Liver (tissue), 9 donors: Measurements from ENCODE around the gene CELF1. TPM values are rescaled to one million over a fixed set of nuclear protein-coding genes. Genes with fewer than 3 reads are reported as not detected.

Experiments
- DNase-seq: peaks from one replicate; pipeline ENCODE4 v3.0.0-alpha.2; 2017; ENCODE audit warnings: low spot score
- H3K27ac ChIP-seq, 2 donors: one replicate each; pipeline ENCODE4 v1.7.0; 2013; ENCODE audit warnings: inconsistent platforms in 2 of 2, low read length in 2 of 2, control low read depth in 1 of 2, low read depth in 1 of 2, mild to moderate bottlenecking in 1 of 2
- H3K27me3 ChIP-seq, 4 donors: one replicate each; pipeline versions ENCODE4 v1.6.1 to v1.7.0; 2013; ENCODE audit warnings: low read length in 3 of 4, inconsistent platforms in 1 of 4, mild to moderate bottlenecking in 1 of 4, moderate library complexity in 1 of 4; ENCODE audit not compliant: control insufficient read depth in 4 of 4, insufficient read depth in 4 of 4
- H3K36me3 ChIP-seq, 4 donors: one replicate each; pipeline versions ENCODE4 v1.6.1 to v1.7.0; 2013; ENCODE audit warnings: low read length in 3 of 4, mild to moderate bottlenecking in 3 of 4, low read depth in 1 of 4, moderate library complexity in 1 of 4; ENCODE audit not compliant: control insufficient read depth in 4 of 4, insufficient read depth in 3 of 4
- H3K4me1 ChIP-seq, 4 donors: one replicate each; pipeline versions ENCODE4 v1.6.1 to v1.7.0; 2013; ENCODE audit warnings: low read length in 3 of 4, mild to moderate bottlenecking in 3 of 4, moderate library complexity in 1 of 4; ENCODE audit not compliant: control insufficient read depth in 4 of 4, insufficient read depth in 4 of 4
- H3K4me3 ChIP-seq, 3 donors: one replicate each; pipeline versions ENCODE4 v1.6.1 to v1.7.0; 2013; ENCODE audit warnings: low read length in 3 of 3, control low read depth in 1 of 3, low read depth in 1 of 3, mild to moderate bottlenecking in 1 of 3
- H3K9ac ChIP-seq, 2 donors: one replicate each; pipeline ENCODE4 v1.7.0; 2013; ENCODE audit warnings: low read length in 2 of 2, mild to moderate bottlenecking in 2 of 2, moderate library complexity in 2 of 2, control low read depth in 1 of 2, low read depth in 1 of 2
- H3K9me3 ChIP-seq, 4 donors: one replicate each; pipeline versions ENCODE4 v1.6.1 to v1.7.0; 2013; ENCODE audit warnings: low read length in 3 of 4; ENCODE audit not compliant: control insufficient read depth in 4 of 4
- FOXA1 ChIP-seq: IDR thresholded peaks from 2 replicates; pipeline ENCODE4 v1.6.1; 2016; ENCODE audit warnings: antibody characterized with exemption
- FOXA2 ChIP-seq: IDR thresholded peaks from 2 replicates; pipeline ENCODE4 v1.6.1; 2016; ENCODE audit warnings: antibody characterized with exemption
- GABPA ChIP-seq, 2 donors: IDR thresholded peaks in 1 of 2; conservative IDR thresholded peaks in 1 of 2; 2 replicates each; pipeline ENCODE4 v1.6.1; 2016; ENCODE audit warnings: antibody characterized with exemption in 2 of 2, mild to moderate bottlenecking in 1 of 2, moderate library complexity in 1 of 2
- MAX ChIP-seq: IDR thresholded peaks from 2 replicates; pipeline ENCODE4 v1.6.1; 2016; ENCODE audit warnings: antibody characterized with exemption
- RAD21 ChIP-seq, 2 donors: IDR thresholded peaks; 2 replicates each; pipeline ENCODE4 v1.6.1; 2016; ENCODE audit warnings: antibody characterized with exemption in 2 of 2, mild to moderate bottlenecking in 2 of 2
- REST ChIP-seq: IDR thresholded peaks from 2 replicates; pipeline ENCODE4 v1.6.1; 2016; ENCODE audit warnings: antibody characterized with exemption, mild to moderate bottlenecking
- SP1 ChIP-seq: IDR thresholded peaks from 2 replicates; pipeline ENCODE4 v1.6.1; 2018; ENCODE audit warnings: antibody characterized with exemption, mild to moderate bottlenecking
- TAF1 ChIP-seq: conservative IDR thresholded peaks from 2 replicates; pipeline ENCODE4 v1.6.1; 2016; ENCODE audit warnings: antibody characterized with exemption, mild to moderate bottlenecking
- ZBTB33 ChIP-seq: IDR thresholded peaks from 2 replicates; pipeline ENCODE4 v1.6.1; 2016; ENCODE audit warnings: antibody characterized with exemption
- WGBS: extraction: QIAGEN DNeasy Blood & Tissue Kit; methylation state at CpG from one replicate; pipeline ENCODE4 v1.1.7; 2013; 5-methylcytosine and 5-hydroxymethylcytosine counted together
- polyA plus RNA-seq, 2 donors: library from polyadenylated mRNA; stranded (reverse) in 1 of 2; unstranded in 1 of 2; fragments of 200-250 nt in 1 of 2; fragments of >200 nt in 1 of 2; fragmentation: Nextera tagmentation in 1 of 2; extraction: Ambion mirVana in 1 of 2; gene quantifications; one replicate each; pipeline versions ENCODE4 v1.2.1 to v1.2.3, GENCODE V29; 2013 to 2015
- total RNA-seq, 2 donors: library from RNA; depleted of rRNA; stranded (reverse); fragments of >200 nt; gene quantifications; one replicate each; pipeline ENCODE4 v1.2.3, GENCODE V29; 2014
- donor health status: healthy.
- donor health status: healthy.
- donor health status: healthy.
- donor health status: healthy.
- donor health status: healthy.

Gene CELF1
- total and polyA plus RNA-seq, 4 donors: 23.5 to 139 (median 60.3) TPM

GRCh38 chr11:47560426-47560825, 7.5 kb upstream of the CELF1 start:
- H3K9me3 ChIP-seq: no peaks in the 10 kb centered on the region
- H3K27ac ChIP-seq: no peak overlapping the region
- no peaks in the 10 kb centered on the region for H3K36me3 ChIP-seq
- no peak overlapping the region for H3K4me3 ChIP-seq
- peaks cover 0 to 8% (median 0%) of the 10 kb centered on the region in 4 donors for H3K4me1 ChIP-seq
- 84% methylated on average over 2 of the region's 2 CpGs for WGBS
- TF ChIP-seq SP1: no peak
- TF ChIP-seq REST: no peak
- no peak for DNase-seq
- H3K9ac ChIP-seq: no peak overlapping the region
- no peaks in the 10 kb centered on the region for H3K27me3 ChIP-seq

GRCh38 chr11:47558695-47559094, 5.8 kb upstream of the CELF1 start:
- H3K4me1 ChIP-seq: no peaks in the 10 kb centered on the region
- H3K9ac ChIP-seq: no peak overlapping the region
- H3K4me3 ChIP-seq: no peak overlapping the region
- no peaks in the 10 kb centered on the region for H3K36me3 ChIP-seq
- DNase-seq: no peak
- H3K27me3 ChIP-seq: no peaks in the 10 kb centered on the region
- no peaks in the 10 kb centered on the region for H3K9me3 ChIP-seq
- H3K27ac ChIP-seq: no peak overlapping the region
- TF ChIP-seq RAD21 (IDR thresholded peaks at IDR 0.05): no peak
- TF ChIP-seq FOXA2: no peak
- TF ChIP-seq MAX: no peak
- no peak for TF ChIP-seq GABPA (IDR thresholded peaks at IDR 0.05 in 1 of 2, conservative IDR thresholded peaks at IDR 0.05 in 1 of 2)
- TF ChIP-seq ZBTB33: no peak
- TF ChIP-seq SP1: no peak
- TF ChIP-seq REST: no peak
- TF ChIP-seq TAF1: no peak
- no peak for TF ChIP-seq FOXA1
- 98% methylated on average over 1 of the region's 1 CpG for WGBS
